ENCODE measurements around the gene UST.

DNA sequence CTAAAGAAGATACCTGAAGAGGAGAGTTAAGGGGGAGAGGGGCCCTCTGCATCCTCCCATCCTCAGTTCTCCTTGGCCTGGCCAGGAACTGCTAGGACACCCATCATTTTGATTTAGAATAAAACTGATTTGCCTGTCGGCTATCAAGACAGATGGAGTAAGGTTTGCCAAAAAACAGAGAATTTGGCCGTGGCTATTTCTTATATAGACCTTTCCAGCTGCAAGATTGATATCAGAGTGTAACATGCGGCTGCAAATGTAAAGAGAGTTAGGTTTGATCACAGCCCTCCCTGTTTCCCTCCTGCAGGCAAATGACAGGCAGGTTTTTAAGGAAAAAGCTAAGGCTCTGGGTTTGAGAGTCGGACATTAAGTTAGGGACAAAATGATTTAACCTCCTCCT lies 344.1 kb downstream of the UST start:
- TF ChIP-seq, protein P1, sequence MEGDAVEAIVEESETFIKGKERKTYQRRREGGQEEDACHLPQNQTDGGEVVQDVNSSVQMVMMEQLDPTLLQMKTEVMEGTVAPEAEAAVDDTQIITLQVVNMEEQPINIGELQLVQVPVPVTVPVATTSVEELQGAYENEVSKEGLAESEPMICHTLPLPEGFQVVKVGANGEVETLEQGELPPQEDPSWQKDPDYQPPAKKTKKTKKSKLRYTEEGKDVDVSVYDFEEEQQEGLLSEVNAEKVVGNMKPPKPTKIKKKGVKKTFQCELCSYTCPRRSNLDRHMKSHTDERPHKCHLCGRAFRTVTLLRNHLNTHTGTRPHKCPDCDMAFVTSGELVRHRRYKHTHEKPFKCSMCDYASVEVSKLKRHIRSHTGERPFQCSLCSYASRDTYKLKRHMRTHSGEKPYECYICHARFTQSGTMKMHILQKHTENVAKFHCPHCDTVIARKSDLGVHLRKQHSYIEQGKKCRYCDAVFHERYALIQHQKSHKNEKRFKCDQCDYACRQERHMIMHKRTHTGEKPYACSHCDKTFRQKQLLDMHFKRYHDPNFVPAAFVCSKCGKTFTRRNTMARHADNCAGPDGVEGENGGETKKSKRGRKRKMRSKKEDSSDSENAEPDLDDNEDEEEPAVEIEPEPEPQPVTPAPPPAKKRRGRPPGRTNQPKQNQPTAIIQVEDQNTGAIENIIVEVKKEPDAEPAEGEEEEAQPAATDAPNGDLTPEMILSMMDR (conservative IDR thresholded peaks at IDR 0.05), result no peak
- no peak for TF ChIP-seq ZFX (IDR thresholded peaks at IDR 0.05)

Data from C4-2B (cell line).